ENCODE results near the gene PJVK.

The PJVK gene

GRCh38 chr2:178498137-178498536 lies 47.0 kb downstream of the PJVK start:
- Histone ChIP-seq H3K4me1 (ENCODE audit: control insufficient read depth in 2 of 2, insufficient read depth in 1 of 2, low read depth in 1 of 2, low read length in 2 of 2) (no peaks in the 10 kb centered on the region), H3K27me3 (ENCODE audit: control insufficient read depth in 3 of 3, insufficient read depth in 3 of 3, low read depth in 1 of 3, low read length in 3 of 3) (no peaks in the 10 kb centered on the region), H3K18ac (ENCODE audit: low read length) (no peak overlapping the region), H2BK120ac (ENCODE audit: low read depth, low read length) (no peak overlapping the region), H2AFZ (ENCODE audit: low read length) (no peak overlapping the region), H4K91ac (ENCODE audit: low read depth, low read length, poor library complexity) (no peak overlapping the region), H4K8ac (ENCODE audit: low read depth, low read length) (no peak overlapping the region), H2BK12ac (ENCODE audit: low read length) (no peak overlapping the region), H3K23ac (ENCODE audit: low read depth, low read length, poor library complexity) (no peak overlapping the region), H3K9ac (ENCODE audit: low read depth, low read length, poor library complexity) (no peak overlapping the region), H3K4ac (ENCODE audit: low read length) (no peak overlapping the region), H3K79me1 (ENCODE audit: low read depth, low read length) (no peaks in the 10 kb centered on the region), H2BK5ac (ENCODE audit: low read length) (no peak overlapping the region), H3K4me3 (ENCODE audit: low read length in 2 of 2) (no peak overlapping the region), H3K9me3 (replicated peaks in 1 of 2; ENCODE audit: control insufficient read depth in 2 of 2, insufficient read depth in 1 of 2, low read depth in 1 of 2, low read length in 2 of 2) (no peaks in the 10 kb centered on the region), H3K36me3 (replicated peaks in 1 of 2; ENCODE audit: control insufficient read depth in 2 of 2, insufficient read depth in 2 of 2, low read length in 2 of 2) (peaks cover 14 to 98% of the 10 kb centered on the region in 2 donors), H3K27ac (replicated peaks; ENCODE audit: low read length) (no peak overlapping the region), H3K4me2 (ENCODE audit: insufficient read depth, low read length, poor library complexity, severe bottlenecking) (no peak overlapping the region), H2BK15ac (ENCODE audit: low read length) (no peak overlapping the region), H3K14ac (ENCODE audit: low read length) (no peak overlapping the region), H2AK5ac (ENCODE audit: low read depth, low read length) (no peak overlapping the region)
- DNase-seq (ENCODE audit: low spot score), result no peak

- H3K14ac ChIP-seq (ENCODE audit: low read length), result no peak overlapping the region
- no peaks in the 10 kb centered on the region for H3K27me3 ChIP-seq (ENCODE audit: control insufficient read depth in 3 of 3, insufficient read depth in 3 of 3, low read depth in 1 of 3, low read length in 3 of 3)
- H2AFZ ChIP-seq (ENCODE audit: low read length), result no peak overlapping the region
- H3K4me3 ChIP-seq (ENCODE audit: low read length in 2 of 2), result no peak overlapping the region
- no peak overlapping the region for H2AK5ac ChIP-seq (ENCODE audit: low read depth, low read length)
- H3K36me3 ChIP-seq (replicated peaks in 1 of 2; ENCODE audit: control insufficient read depth in 2 of 2, insufficient read depth in 2 of 2, low read length in 2 of 2), result peaks cover 8 to 98% of the 10 kb centered on the region in 2 donors
- no peak overlapping the region for H3K23ac ChIP-seq (ENCODE audit: low read depth, low read length, poor library complexity)
- no peak overlapping the region for H2BK5ac ChIP-seq (ENCODE audit: low read length)
- no peak overlapping the region for H2BK12ac ChIP-seq (ENCODE audit: low read length)
- H3K27ac ChIP-seq (replicated peaks; ENCODE audit: low read length), result no peak overlapping the region
- no peak overlapping the region for H3K9ac ChIP-seq (ENCODE audit: low read depth, low read length, poor library complexity)
- H2BK120ac ChIP-seq (ENCODE audit: low read depth, low read length), result no peak overlapping the region
- H3K9me3 ChIP-seq (replicated peaks in 1 of 2; ENCODE audit: control insufficient read depth in 2 of 2, insufficient read depth in 1 of 2, low read depth in 1 of 2, low read length in 2 of 2), result no peaks in the 10 kb centered on the region
- WGBS, 2 donors (ENCODE audit: extremely low coverage in 2 of 2, insufficient read length in 2 of 2, insufficient replicate concordance in 1 of 2), result no CpG with 5 or more reads among the region's 3 CpGs
- H3K79me1 ChIP-seq (ENCODE audit: low read depth, low read length), result no peaks in the 10 kb centered on the region
- H3K4me2 ChIP-seq (ENCODE audit: insufficient read depth, low read length, poor library complexity, severe bottlenecking), result no peak overlapping the region
- H4K91ac ChIP-seq (ENCODE audit: low read depth, low read length, poor library complexity), result no peak overlapping the region
- no peak for DNase-seq (ENCODE audit: low spot score)
- H3K4me1 ChIP-seq (ENCODE audit: control insufficient read depth in 2 of 2, insufficient read depth in 1 of 2, low read depth in 1 of 2, low read length in 2 of 2), result no peaks in the 10 kb centered on the region
- H2BK15ac ChIP-seq (ENCODE audit: low read length), result no peak overlapping the region
- no peak overlapping the region for H3K4ac ChIP-seq (ENCODE audit: low read length)
- no peak overlapping the region for H3K18ac ChIP-seq (ENCODE audit: low read length)
- H4K8ac ChIP-seq (ENCODE audit: low read depth, low read length), result no peak overlapping the region
Observed at GRCh38 chr2:178499640-178500039, 48.5 kb downstream of the PJVK start.

- Histone ChIP-seq H3K9ac (ENCODE audit: low read depth, low read length, poor library complexity) (no peak overlapping the region), H2AFZ (ENCODE audit: low read length) (no peak overlapping the region), H4K8ac (ENCODE audit: low read depth, low read length) (no peak overlapping the region), H2BK120ac (ENCODE audit: low read depth, low read length) (no peak overlapping the region), H3K4me1 (ENCODE audit: control insufficient read depth in 2 of 2, insufficient read depth in 1 of 2, low read depth in 1 of 2, low read length in 2 of 2) (peaks cover 0 to 1% of the 10 kb centered on the region in 2 donors), H3K4ac (ENCODE audit: low read length) (no peak overlapping the region), H3K4me3 (ENCODE audit: low read length in 2 of 2) (no peak overlapping the region), H3K79me1 (ENCODE audit: low read depth, low read length) (no peaks in the 10 kb centered on the region), H4K91ac (ENCODE audit: low read depth, low read length, poor library complexity) (no peak overlapping the region), H3K4me2 (ENCODE audit: insufficient read depth, low read length, poor library complexity, severe bottlenecking) (no peak overlapping the region), H2BK15ac (ENCODE audit: low read length) (no peak overlapping the region), H3K36me3 (replicated peaks in 1 of 2; ENCODE audit: control insufficient read depth in 2 of 2, insufficient read depth in 2 of 2, low read length in 2 of 2) (peaks cover 5 to 96% of the 10 kb centered on the region in 2 donors), H3K27ac (replicated peaks; ENCODE audit: low read length) (no peak overlapping the region), H3K14ac (ENCODE audit: low read length) (no peak overlapping the region), H2BK12ac (ENCODE audit: low read length) (no peak overlapping the region), H3K18ac (ENCODE audit: low read length) (no peak overlapping the region), H3K9me3 (replicated peaks in 1 of 2; ENCODE audit: control insufficient read depth in 2 of 2, insufficient read depth in 1 of 2, low read depth in 1 of 2, low read length in 2 of 2) (no peaks in the 10 kb centered on the region), H3K23ac (ENCODE audit: low read depth, low read length, poor library complexity) (no peak overlapping the region), H2BK5ac (ENCODE audit: low read length) (no peak overlapping the region), H2AK5ac (ENCODE audit: low read depth, low read length) (no peak overlapping the region), H3K27me3 (ENCODE audit: control insufficient read depth in 3 of 3, insufficient read depth in 3 of 3, low read depth in 1 of 3, low read length in 3 of 3) (no peaks in the 10 kb centered on the region)
- no CpG with 5 or more reads among the region's 4 CpGs for whole genome bisulfite sequencing, 2 donors (ENCODE audit: extremely low coverage in 2 of 2, insufficient read length in 2 of 2, insufficient replicate concordance in 1 of 2)
- DNase-seq (ENCODE audit: low spot score), result no peak
Observed at GRCh38 chr2:178502751-178503150, 51.6 kb downstream of the PJVK start.

- H3K4ac ChIP-seq (ENCODE audit: low read length), result no peak overlapping the region
- H3K79me1 ChIP-seq (ENCODE audit: low read depth, low read length), result no peaks in the 10 kb centered on the region
- H3K27ac ChIP-seq (replicated peaks; ENCODE audit: low read length), result no peak overlapping the region
- H2AFZ ChIP-seq (ENCODE audit: low read length), result no peak overlapping the region
- H3K4me1 ChIP-seq (ENCODE audit: control insufficient read depth in 2 of 2, insufficient read depth in 1 of 2, low read depth in 1 of 2, low read length in 2 of 2), result peaks cover 0 to 1% of the 10 kb centered on the region in 2 donors
- peaks cover 2 to 64% of the 10 kb centered on the region in 2 donors for H3K36me3 ChIP-seq (replicated peaks in 1 of 2; ENCODE audit: control insufficient read depth in 2 of 2, insufficient read depth in 2 of 2, low read length in 2 of 2)
- no peak for DNase-seq (ENCODE audit: low spot score)
- no peak overlapping the region for H4K8ac ChIP-seq (ENCODE audit: low read depth, low read length)
- H3K4me3 ChIP-seq (ENCODE audit: low read length in 2 of 2), result no peak overlapping the region
- H2BK120ac ChIP-seq (ENCODE audit: low read depth, low read length), result no peak overlapping the region
- H2BK5ac ChIP-seq (ENCODE audit: low read length), result no peak overlapping the region
- H2BK15ac ChIP-seq (ENCODE audit: low read length), result no peak overlapping the region
- no peak overlapping the region for H2BK12ac ChIP-seq (ENCODE audit: low read length)
- no peak overlapping the region for H3K18ac ChIP-seq (ENCODE audit: low read length)
- no peaks in the 10 kb centered on the region for H3K9me3 ChIP-seq (replicated peaks in 1 of 2; ENCODE audit: control insufficient read depth in 2 of 2, insufficient read depth in 1 of 2, low read depth in 1 of 2, low read length in 2 of 2)
- no peaks in the 10 kb centered on the region for H3K27me3 ChIP-seq (ENCODE audit: control insufficient read depth in 3 of 3, insufficient read depth in 3 of 3, low read depth in 1 of 3, low read length in 3 of 3)
- H3K14ac ChIP-seq (ENCODE audit: low read length), result no peak overlapping the region
- no peak overlapping the region for H3K4me2 ChIP-seq (ENCODE audit: insufficient read depth, low read length, poor library complexity, severe bottlenecking)
- H2AK5ac ChIP-seq (ENCODE audit: low read depth, low read length), result no peak overlapping the region
- no peak overlapping the region for H3K23ac ChIP-seq (ENCODE audit: low read depth, low read length, poor library complexity)
- WGBS, 2 donors (ENCODE audit: extremely low coverage in 2 of 2, insufficient read length in 2 of 2, insufficient replicate concordance in 1 of 2), result no CpG with 5 or more reads among the region's 1 CpG
- no peak overlapping the region for H4K91ac ChIP-seq (ENCODE audit: low read depth, low read length, poor library complexity)
- no peak overlapping the region for H3K9ac ChIP-seq (ENCODE audit: low read depth, low read length, poor library complexity)
Observed at GRCh38 chr2:178506101-178506500, 54.9 kb downstream of the PJVK start.

Measured in neuronal stem cell (in vitro differentiated cells).